A549 (cell line): ENCODE measurements around the gene TRPC5OS. TPM values are rescaled to one million over a fixed set of nuclear protein-coding genes. Genes with fewer than 3 reads are reported as not detected.

Experiments
- ATAC-seq, 2 experiments: fragments of 200-7000 bp in 1 of 2; fragments of >200 bp in 1 of 2; cut with Nextera tagmentation in 1 of 2; cut with Tn5 transposase in 1 of 2; 3 replicates each; pipeline versions ENCODE4 v1.8.0 to v1.9.1; 2018 to 2020; ENCODE audit warnings: mild to moderate bottlenecking in 1 of 2, moderate library complexity in 1 of 2
- CTCF ChIA-PET: fragments of 300-600 bp; sonication (Branson Sonifier 250); formaldehyde crosslinking; extraction: SDS; loops from one replicate; lab custom pipeline; 2021; ENCODE audit warnings: antibody characterized with exemption, inconsistent platforms; lab: Yijun Ruan, JAX
- POLR2A ChIA-PET: fragments of 350-600 bp; formaldehyde crosslinking; extraction: SDS; loops from one replicate; lab custom pipeline; 2021; ENCODE audit warnings: antibody characterized with exemption, inconsistent platforms; lab: Yijun Ruan, JAX
- DNase-seq, 2 experiments: peaks; one replicate each; pipeline versions ENCODE4 v3.0.0 to v3.0.0-alpha.2; 2011 to 2016; ENCODE audit warnings: low read depth in 1 of 2, low spot score in 1 of 2
- FAIRE-seq: peaks from 2 replicates; lab custom pipeline; 2011; peaks lifted over from hg19 to GRCh38; lab: Jason Lieb, UNC
- H3K27ac ChIP-seq, 2 experiments: fragments of >200 bp; sonication (Bioruptor Twin); formaldehyde crosslinking; 3 replicates each; pipeline ENCODE4 v1.5.1; 2016 to 2017
- H3K4me1 ChIP-seq: fragments of >200 bp; sonication (Bioruptor Twin); formaldehyde crosslinking; 3 replicates; pipeline ENCODE4 v1.6.1; 2016
- H3K4me2 ChIP-seq: fragments of >200 bp; sonication (Bioruptor Twin); formaldehyde crosslinking; 3 replicates; pipeline ENCODE4 v1.6.1; 2016
- H3K4me3 ChIP-seq: fragments of >200 bp; sonication (Bioruptor Twin); formaldehyde crosslinking; 3 replicates; pipeline ENCODE4 v1.5.1; 2016
- H3K9me3 ChIP-seq: fragments of >200 bp; sonication (Bioruptor Twin); formaldehyde crosslinking; 3 replicates; pipeline ENCODE4 v1.6.1; 2016
- CHD4 ChIP-seq: fragments of 200-600 bp; sonication (generic); IDR thresholded peaks from 2 replicates; pipeline ENCODE4 v1.6.1; 2016; ENCODE audit warnings: antibody characterized with exemption, mild to moderate bottlenecking, borderline replicate concordance
- CTCF ChIP-seq: fragments of >200 bp; sonication (Bioruptor Twin); formaldehyde crosslinking; IDR thresholded peaks from 3 replicates; pipeline ENCODE4 v1.5.1; 2016
- EP300 ChIP-seq, 2 experiments: fragments of >200 bp; sonication (Bioruptor Twin); formaldehyde crosslinking; IDR thresholded peaks; 2 replicates in 1 of 2; 3 replicates in 1 of 2; pipeline ENCODE4 v1.6.1; 2016 to 2017
- FOSL2 ChIP-seq, 2 experiments: fragments of 450-650 bp in 1 of 2; fragments of >200 bp in 1 of 2; sonication (Bioruptor Twin) in 1 of 2; formaldehyde crosslinking; IDR thresholded peaks; 2 replicates each; pipeline versions ENCODE4 v1.5.0 to v1.6.1; 2016 to 2020; ENCODE audit warnings: mild to moderate bottlenecking in 1 of 2, moderate library complexity in 1 of 2
- HMGXB4 ChIP-seq: fragments of 250-450 bp; sonication (Bioruptor Pico); IDR thresholded peaks from 2 replicates; pipeline ENCODE4 v1.5.0; 2021; ENCODE audit warnings: mild to moderate bottlenecking, moderate library complexity, borderline replicate concordance
- HOXB13 ChIP-seq: fragments of 250-450 bp; sonication (Bioruptor Pico); IDR thresholded peaks from 2 replicates; pipeline ENCODE4 v1.5.0; 2020; ENCODE audit warnings: low read depth, mild to moderate bottlenecking, moderate library complexity
- KDM5A ChIP-seq: fragments of 200-600 bp; sonication (generic); IDR thresholded peaks from 2 replicates; pipeline ENCODE4 v1.6.1; 2016; ENCODE audit warnings: antibody characterized with exemption, mild to moderate bottlenecking
- MAFK ChIP-seq: fragments of 450-650 bp; IDR thresholded peaks from 2 replicates; pipeline ENCODE4 v1.6.1; 2014; ENCODE audit not compliant: partially characterized antibody
- RAD21 ChIP-seq, 2 experiments: fragments of >200 bp in 1 of 2; sonication (Bioruptor Twin) in 1 of 2; formaldehyde crosslinking in 1 of 2; IDR thresholded peaks in 1 of 2; conservative IDR thresholded peaks in 1 of 2; 2 replicates in 1 of 2; 3 replicates in 1 of 2; pipeline ENCODE4 v1.6.1; 2012 to 2018; ENCODE audit warnings: inconsistent platforms in 1 of 2
- SMC3 ChIP-seq: fragments of >200 bp; sonication (Bioruptor Twin); formaldehyde crosslinking; IDR thresholded peaks from 3 replicates; pipeline ENCODE4 v1.6.1; 2018; ENCODE audit warnings: inconsistent platforms
- ZC3H11A ChIP-seq: fragments of 450-650 bp; IDR thresholded peaks from 2 replicates; pipeline ENCODE4 v1.6.1; 2014; ENCODE audit warnings: antibody characterized with exemption, mild to moderate bottlenecking
- WGBS: methylation state at CpG from one replicate; pipeline ENCODE4 v1.1.6; 2017; ENCODE audit errors: missing lambda C conversion rate; 5-methylcytosine and 5-hydroxymethylcytosine counted together
- polyA plus RNA-seq, 4 experiments: library from polyadenylated mRNA; depleted of rRNA in 3 of 4; stranded (reverse); fragments of >200 nt; fragmentation: RNase III in 1 of 4; extraction: RNeasy Plus Mini Kit Qiagen cat#74134 plus additional on column Dnase treatment in 1 of 4; gene quantifications; 2 replicates in 3 of 4; 3 replicates in 1 of 4; pipeline ENCODE4 v1.2.3, GENCODE V29; 2011 to 2017
- TF ChIP-seq, protein P1 (sequence below): IDR thresholded peaks from 2 replicates; pipeline ENCODE4 v1.6.1; 2012; ENCODE audit warnings: low read depth, borderline replicate concordance

TRPC5OS gene
- polyA plus RNA-seq, 2 of the 4 experiments (the other 2 are of a cell fraction) = not detected

GRCh38 chrX:111868726-111869638, 7.0 kb upstream of the TRPC5OS start:
- no peak for DNase-seq
- TF ChIP-seq EP300 (IDR thresholded peaks at IDR 0.05) (no peak), MAFK (peak; percentile 41)
- no peak overlapping the region for H3K4me3 ChIP-seq
- no peak for FAIRE-seq
- ATAC-seq = 0 out of 6 replicates have a peak, but pooled peaks of 1 of the 2 experiments have one; percentile 24
- no peaks in the 10 kb centered on the region for H3K9me3 ChIP-seq
- WGBS = 45% methylated on average over 5 of the region's 5 CpGs
- CTCF ChIA-PET = interaction anchor here (0.6 to 2.2 kb wide), 4 partner anchors 12 to 50 kb away, joined by 3 to 8 read pairs (median 4); no protein-coding TSS in a partner anchor
- H3K4me2 ChIP-seq = peak overlapping the region; percentile 3; the same call in 1 of the 3 replicates
- POLR2A ChIA-PET = no interaction called here
- peaks cover 6% of the 10 kb centered on the region; the same call in 1 of the 3 replicates for H3K4me1 ChIP-seq
- H3K27ac ChIP-seq = peak overlapping the region in 1 of 2 experiments; percentile 15; a peak in 2 of 6 replicates

DNA sequence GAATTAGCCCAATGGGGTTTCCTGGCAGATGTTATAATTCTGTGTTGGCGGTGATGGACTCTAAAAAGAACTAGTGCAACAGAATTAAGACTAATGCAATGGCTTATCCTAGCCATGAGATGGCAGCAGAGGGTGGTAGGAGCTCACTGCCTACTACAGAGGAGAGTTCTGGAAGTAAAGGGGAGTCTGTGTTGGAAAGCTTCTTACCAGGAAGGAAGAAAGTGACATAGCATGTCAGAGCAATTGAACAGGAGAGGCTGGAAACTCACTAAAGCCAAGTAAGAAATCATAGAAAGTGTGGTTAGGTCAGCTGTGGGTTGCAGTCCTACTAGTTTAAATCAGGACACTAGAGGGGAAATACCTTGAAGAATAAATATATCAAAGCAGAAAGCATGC, 6.3 kb upstream of the TRPC5OS start:
- H3K4me1 ChIP-seq = peaks cover 6% of the 10 kb centered on the region; the same call in 1 of the 3 replicates
- peak; percentile 97 for FAIRE-seq
- TF ChIP-seq RAD21 (conservative IDR thresholded peaks at IDR 0.05 in 1 of 2, IDR thresholded peaks at IDR 0.05 in 1 of 2) (peak; percentile 50 to 57), CHD4 (no peak), SMC3 (peak; percentile 30; the same call in 2 of the 3 replicates), ZC3H11A (no peak), FOSL2 (IDR thresholded peaks at IDR 0.05) (no peak), FOSL2 (CRISPR knock-in tag; IDR thresholded peaks at IDR 0.05) (no peak), CTCF (peak; percentile 43), KDM5A (no peak), EP300 (IDR thresholded peaks at IDR 0.05) (no peak)
- no peak overlapping the region for H3K4me3 ChIP-seq
- ChIA-PET POLR2A (no interaction called here), CTCF (interaction anchor here (0.6 to 2.2 kb wide), 7 partner anchors 9 to 175 kb away, joined by 3 to 8 read pairs (median 4); no protein-coding TSS in a partner anchor)
- ATAC-seq = peak; percentile 83 to 89; a peak in 5 of 6 replicates
- 44% methylated on average over 1 of the region's 1 CpG for WGBS
- no peaks in the 10 kb centered on the region for H3K9me3 ChIP-seq
- DNase-seq = peak; percentile 5 to 57
- no peak overlapping the region for H3K27ac ChIP-seq
- no peak overlapping the region for H3K4me2 ChIP-seq

GRCh38 chrX:111874241-111874640, 1.7 kb upstream of the TRPC5OS start:
- no peaks in the 10 kb centered on the region for H3K4me1 ChIP-seq
- ChIA-PET POLR2A (no interaction called here), CTCF (no interaction called here)
- no peaks in the 10 kb centered on the region for H3K9me3 ChIP-seq
- no peak overlapping the region for H3K4me2 ChIP-seq
- no peak overlapping the region for H3K27ac ChIP-seq
- FAIRE-seq = no peak
- TF ChIP-seq, protein P1, sequence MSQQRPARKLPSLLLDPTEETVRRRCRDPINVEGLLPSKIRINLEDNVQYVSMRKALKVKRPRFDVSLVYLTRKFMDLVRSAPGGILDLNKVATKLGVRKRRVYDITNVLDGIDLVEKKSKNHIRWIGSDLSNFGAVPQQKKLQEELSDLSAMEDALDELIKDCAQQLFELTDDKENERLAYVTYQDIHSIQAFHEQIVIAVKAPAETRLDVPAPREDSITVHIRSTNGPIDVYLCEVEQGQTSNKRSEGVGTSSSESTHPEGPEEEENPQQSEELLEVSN = no peak
- TF ChIP-seq HMGXB4 (CRISPR knock-in tag) (no peak), HOXB13 (no peak)
- TF ChIP-seq, all 56 proteins: peak for 0
- H3K4me3 ChIP-seq = no peak overlapping the region
- DNase-seq (no peak), ATAC-seq (no peak)
- 5% methylated on average over 3 of the region's 3 CpGs for WGBS
